ENCODE data around the gene ADARB1.

- TF ChIP-seq CTCF (conservative IDR thresholded peaks at IDR 0.05; ENCODE audit: low read depth, low read length) (no peak), EZH2 (IDR thresholded peaks at IDR 0.05; ENCODE audit: low read length, unreplicated experiment) (no peak), EZH2phosphoT487 (IDR thresholded peaks at IDR 0.05; ENCODE audit: borderline replicate concordance, low read length) (no peak)
Measured at GRCh38 chr21:45158491-45159423, 84.4 kb downstream of the ADARB1 start.

Data from PC-3 (cell line).